AG09309 (cell line): ENCODE measurements around the gene EHF.

Source experiments
- DNase-seq: peaks from one replicate; pipeline ENCODE4 v3.0.0-alpha.2; 2010; ENCODE audit warnings: low read depth
- H3K4me3 ChIP-seq: 2 replicates; pipeline ENCODE4 v1.5.1; 2011; ENCODE audit warnings: mild to moderate bottlenecking, low read depth, low read length, moderate library complexity; ENCODE audit not compliant: control insufficient read depth
- CTCF ChIP-seq: IDR thresholded peaks from 2 replicates; pipeline ENCODE4 v1.5.1; 2011; ENCODE audit warnings: mild to moderate bottlenecking, low read depth, low read length, inconsistent platforms; ENCODE audit not compliant: insufficient read depth, control insufficient read depth; ENCODE audit errors: missing control alignments

Gene EHF

DNA sequence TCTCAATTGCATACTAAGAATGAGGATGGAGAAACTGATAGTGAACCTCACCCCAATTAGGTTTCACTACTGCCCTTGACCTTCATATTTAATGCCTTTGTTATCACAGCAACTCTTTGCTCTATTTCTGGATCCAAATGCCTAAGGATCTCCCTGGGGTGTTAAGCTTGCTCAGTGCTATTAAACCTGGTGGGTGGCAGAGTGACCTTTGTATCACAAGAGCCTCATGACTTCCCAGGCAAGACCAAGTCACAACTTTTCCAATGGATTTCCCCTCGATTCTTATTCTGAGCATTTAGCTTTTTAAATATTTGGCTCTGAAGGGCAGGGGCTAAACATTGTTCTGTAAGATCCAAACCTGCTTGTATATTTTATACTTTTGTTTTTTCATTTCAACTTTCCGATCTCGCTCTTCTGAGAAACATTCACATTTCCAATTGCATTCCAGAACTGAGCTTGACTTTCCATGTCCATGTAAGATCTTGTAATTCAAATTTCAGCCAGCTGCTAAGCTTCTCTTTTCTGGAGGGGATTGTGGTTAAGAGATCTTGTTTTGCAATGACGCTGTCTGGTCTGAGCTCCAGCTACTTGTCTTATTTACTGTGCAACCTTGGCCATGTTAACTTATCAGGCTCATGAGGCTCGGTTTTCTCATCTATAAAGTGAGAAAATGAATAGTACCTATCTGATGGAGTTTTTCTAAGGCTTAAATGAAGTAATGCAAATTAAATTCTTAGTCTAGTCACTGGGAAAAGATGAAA, 6.4 kb upstream of the EHF start:
- DNase-seq, result peak; percentile 50
- TF ChIP-seq CTCF, result no peak
- no peak overlapping the region for H3K4me3 ChIP-seq

- no peak for TF ChIP-seq CTCF
- no peak overlapping the region for H3K4me3 ChIP-seq
- DNase-seq, result no peak
Observed at GRCh38 chr11:34616086-34616485, 4.8 kb upstream of the EHF start.

DNA sequence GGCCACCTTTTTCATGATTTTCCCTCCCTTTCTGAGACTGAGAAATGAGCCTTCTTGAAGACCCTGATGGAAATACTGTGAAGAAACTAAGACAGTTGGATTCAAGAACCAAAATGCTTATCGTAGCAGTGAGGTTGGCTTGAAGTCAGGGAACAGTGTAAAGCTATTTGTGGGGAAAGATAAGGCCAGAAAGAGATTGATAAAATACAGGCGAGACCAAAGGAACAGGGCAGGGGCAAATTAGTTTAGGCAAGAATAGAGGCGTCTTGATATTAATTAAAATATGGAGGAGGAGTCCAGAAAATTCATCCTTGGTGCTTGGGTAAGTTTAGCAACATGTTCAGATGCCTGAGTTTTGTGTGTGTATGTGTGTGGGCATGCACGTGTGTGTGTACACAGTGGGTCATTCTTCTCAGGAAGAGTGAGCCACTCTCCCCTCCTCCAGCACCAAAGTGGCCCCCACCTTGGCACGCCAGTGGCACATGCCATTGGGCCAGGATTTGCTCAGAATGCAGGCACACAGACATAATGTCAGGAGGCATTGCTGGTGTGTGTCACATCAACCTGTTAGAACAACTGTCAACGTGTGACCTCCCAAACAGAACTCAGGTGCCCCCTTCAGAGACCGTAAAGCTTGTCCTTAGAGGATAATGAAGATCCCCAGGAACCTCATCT, 3.9 kb upstream of the EHF start:
- no peak for DNase-seq
- no peak for TF ChIP-seq CTCF
- H3K4me3 ChIP-seq, result no peak overlapping the region

GRCh38 chr11:34618406-34618805, 2.5 kb upstream of the EHF start:
- no peak overlapping the region for H3K4me3 ChIP-seq
- no peak for TF ChIP-seq CTCF
- no peak for DNase-seq

DNA sequence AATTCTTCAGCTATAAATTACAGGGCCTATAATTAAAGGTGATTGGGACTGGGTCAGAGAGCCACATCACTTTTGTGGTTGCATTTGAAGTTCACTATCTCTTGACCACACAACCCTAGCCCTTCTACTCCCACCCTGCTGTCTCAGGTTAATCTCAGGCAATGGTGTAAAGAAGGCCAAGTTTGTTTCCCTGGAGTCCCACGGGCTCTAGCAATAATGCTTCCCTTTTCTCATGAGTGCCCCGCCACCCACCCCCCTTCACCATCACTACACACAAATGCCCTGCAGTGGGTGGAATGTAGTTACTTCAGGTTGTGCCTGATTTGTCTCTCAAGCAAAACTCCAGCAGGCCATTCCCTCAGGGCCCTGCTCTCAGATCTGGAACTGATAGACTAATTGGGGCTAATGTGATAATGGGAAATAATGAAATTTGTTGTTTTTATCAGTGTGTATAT, 1.8 kb upstream of the EHF start:
- TF ChIP-seq CTCF, result no peak
- DNase-seq, result no peak
- no peak overlapping the region for H3K4me3 ChIP-seq

DNA sequence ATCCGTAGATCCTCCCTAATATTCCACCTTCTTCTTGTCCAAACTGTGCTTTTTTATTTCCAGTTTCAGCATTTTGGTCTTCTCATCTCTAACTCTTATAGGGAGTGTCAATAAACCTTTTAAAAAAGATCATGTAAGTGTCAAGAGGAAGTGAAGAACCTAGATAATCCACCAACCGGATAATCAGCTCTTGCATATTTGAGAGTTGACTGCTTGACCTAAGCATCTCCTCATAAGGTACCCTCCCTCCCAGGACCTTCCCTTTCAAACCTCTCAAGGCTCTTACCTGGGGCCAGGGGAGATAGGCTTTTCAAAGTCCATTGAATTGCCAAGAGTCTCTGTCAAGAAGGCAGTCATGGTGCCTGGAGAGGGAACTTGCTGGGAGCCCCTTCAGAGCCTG, 691 bp upstream of the EHF start:
- no peak for TF ChIP-seq CTCF
- no peak overlapping the region for H3K4me3 ChIP-seq
- no peak for DNase-seq
